Measurements from ENCODE around the gene NOTCH2.

GRCh38 chr1:119974013-119974412, 95.4 kb downstream of the NOTCH2 start:
- TF ChIP-seq CTCF (IDR thresholded peaks at IDR 0.05) (no peak), POLR2AphosphoS5 (IDR thresholded peaks at IDR 0.05) (no peak), POLR2A (IDR thresholded peaks at IDR 0.05) (no peak)

Data from breast epithelium (tissue), 3 donors.